ENCODE data around the gene MT1A.

- TF ChIP-seq, protein P1, sequence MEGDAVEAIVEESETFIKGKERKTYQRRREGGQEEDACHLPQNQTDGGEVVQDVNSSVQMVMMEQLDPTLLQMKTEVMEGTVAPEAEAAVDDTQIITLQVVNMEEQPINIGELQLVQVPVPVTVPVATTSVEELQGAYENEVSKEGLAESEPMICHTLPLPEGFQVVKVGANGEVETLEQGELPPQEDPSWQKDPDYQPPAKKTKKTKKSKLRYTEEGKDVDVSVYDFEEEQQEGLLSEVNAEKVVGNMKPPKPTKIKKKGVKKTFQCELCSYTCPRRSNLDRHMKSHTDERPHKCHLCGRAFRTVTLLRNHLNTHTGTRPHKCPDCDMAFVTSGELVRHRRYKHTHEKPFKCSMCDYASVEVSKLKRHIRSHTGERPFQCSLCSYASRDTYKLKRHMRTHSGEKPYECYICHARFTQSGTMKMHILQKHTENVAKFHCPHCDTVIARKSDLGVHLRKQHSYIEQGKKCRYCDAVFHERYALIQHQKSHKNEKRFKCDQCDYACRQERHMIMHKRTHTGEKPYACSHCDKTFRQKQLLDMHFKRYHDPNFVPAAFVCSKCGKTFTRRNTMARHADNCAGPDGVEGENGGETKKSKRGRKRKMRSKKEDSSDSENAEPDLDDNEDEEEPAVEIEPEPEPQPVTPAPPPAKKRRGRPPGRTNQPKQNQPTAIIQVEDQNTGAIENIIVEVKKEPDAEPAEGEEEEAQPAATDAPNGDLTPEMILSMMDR (IDR thresholded peaks at IDR 0.05), result peak in 1 of 5 experiments; percentile 23
- TF ChIP-seq POLR2A (IDR thresholded peaks at IDR 0.05) (peak; percentile 47 to 56), EP300 (IDR thresholded peaks at IDR 0.05) (peak; percentile 45 to 93)
Measured at GRCh38 chr16:56632156-56632847, 6.2 kb upstream of the MT1A start, which contains the start of gene MT1M.

Measured in tibial nerve (tissue), 4 donors.